ENCODE measurements around the gene PIAS1. TPM values are rescaled to one million over a fixed set of nuclear protein-coding genes. Genes with fewer than 3 reads are reported as not detected.
"Not testable (repeated sequence)": the region's sequence is repeated elsewhere in the genome, so short reads cannot be mapped to it uniquely, and the experiment has no call there.

PIAS1 gene
- 30.8 to 39.1 TPM (median 32.6 TPM) in 3 replicates for total RNA-seq
- long read RNA-seq, full-length matches to known transcripts, result 39 of 44 reads
- long read RNA-seq, partial matches to known transcripts, result 4 of 44 reads
- long read RNA-seq, other reads (novel, unspliced or antisense), result 1 of 44 reads

DNA sequence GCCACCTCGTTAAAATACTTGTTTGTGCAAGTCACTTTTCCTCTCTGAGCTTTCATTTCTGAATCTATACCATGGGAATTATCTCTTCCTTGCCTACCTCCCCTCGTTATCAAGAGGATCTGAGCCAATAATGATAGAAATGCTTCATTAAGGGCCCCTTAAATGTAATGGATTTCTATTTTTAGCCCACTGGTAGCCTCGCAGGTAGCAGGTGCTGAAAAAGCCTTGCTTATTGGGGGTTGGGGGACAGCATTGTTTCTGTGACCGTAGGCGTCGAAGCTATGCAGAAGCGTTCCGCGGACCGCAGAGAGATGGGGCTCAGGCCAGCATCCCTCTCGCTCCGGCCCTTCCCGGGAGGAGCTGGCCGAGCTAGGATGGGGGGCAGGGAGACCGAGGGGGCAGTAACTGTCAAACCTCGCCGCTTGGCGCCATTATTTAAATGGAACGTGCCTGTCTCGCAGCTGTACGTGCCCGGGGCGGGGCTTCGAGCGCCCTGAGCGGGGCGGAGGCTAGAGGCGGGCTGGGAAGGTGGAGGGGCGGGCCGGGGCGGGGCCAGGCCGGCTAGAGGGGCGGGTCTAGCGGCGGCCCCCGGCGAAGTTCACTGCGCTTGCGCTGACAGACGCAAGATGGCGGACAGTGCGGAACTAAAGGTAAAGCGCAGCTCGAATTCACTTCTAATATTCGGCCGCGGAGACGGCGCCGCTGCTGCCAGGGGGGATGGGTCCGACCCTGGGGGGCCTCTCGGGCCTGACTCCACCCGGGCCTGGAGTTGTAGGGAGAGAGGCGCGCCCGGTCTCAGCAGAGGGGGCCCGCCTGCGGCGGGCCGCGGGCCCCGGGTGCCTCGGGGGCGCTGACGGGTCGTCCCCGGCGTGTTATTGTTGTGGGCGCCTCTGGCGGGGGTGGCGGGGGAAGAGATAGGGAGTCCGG, at the start of gene PIAS1:
PIAS1 (plus strand) TSS at position 615 of the 927 bp plus-strand sequence; CDS start at position 627, 12 bp downstream.
- H3K4me3 Mint-ChIP-seq (ENCODE audit: unreplicated experiment), result peak within 1 kb of the TSS; percentile 87
- DNase-seq (ENCODE audit: low spot score), result peak; percentile 97
- peaks cover 35% of the 10 kb centered on the region for H3K4me1 Mint-ChIP-seq (ENCODE audit: low read depth)
- no peaks in the 10 kb centered on the region for H3K9me3 Mint-ChIP-seq (ENCODE audit: low read depth)
- H3K36me3 Mint-ChIP-seq (ENCODE audit: low read depth), result no peaks in the 10 kb centered on the region
- no peaks in the 10 kb centered on the region for H3K27me3 Mint-ChIP-seq (ENCODE audit: low read depth)
- TF ChIP-seq, protein P1, sequence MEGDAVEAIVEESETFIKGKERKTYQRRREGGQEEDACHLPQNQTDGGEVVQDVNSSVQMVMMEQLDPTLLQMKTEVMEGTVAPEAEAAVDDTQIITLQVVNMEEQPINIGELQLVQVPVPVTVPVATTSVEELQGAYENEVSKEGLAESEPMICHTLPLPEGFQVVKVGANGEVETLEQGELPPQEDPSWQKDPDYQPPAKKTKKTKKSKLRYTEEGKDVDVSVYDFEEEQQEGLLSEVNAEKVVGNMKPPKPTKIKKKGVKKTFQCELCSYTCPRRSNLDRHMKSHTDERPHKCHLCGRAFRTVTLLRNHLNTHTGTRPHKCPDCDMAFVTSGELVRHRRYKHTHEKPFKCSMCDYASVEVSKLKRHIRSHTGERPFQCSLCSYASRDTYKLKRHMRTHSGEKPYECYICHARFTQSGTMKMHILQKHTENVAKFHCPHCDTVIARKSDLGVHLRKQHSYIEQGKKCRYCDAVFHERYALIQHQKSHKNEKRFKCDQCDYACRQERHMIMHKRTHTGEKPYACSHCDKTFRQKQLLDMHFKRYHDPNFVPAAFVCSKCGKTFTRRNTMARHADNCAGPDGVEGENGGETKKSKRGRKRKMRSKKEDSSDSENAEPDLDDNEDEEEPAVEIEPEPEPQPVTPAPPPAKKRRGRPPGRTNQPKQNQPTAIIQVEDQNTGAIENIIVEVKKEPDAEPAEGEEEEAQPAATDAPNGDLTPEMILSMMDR (IDR thresholded peaks at IDR 0.05), result peak; percentile 32
- peak within 1 kb of the TSS; percentile 96 for H3K27ac Mint-ChIP-seq (ENCODE audit: unreplicated experiment)

DNA sequence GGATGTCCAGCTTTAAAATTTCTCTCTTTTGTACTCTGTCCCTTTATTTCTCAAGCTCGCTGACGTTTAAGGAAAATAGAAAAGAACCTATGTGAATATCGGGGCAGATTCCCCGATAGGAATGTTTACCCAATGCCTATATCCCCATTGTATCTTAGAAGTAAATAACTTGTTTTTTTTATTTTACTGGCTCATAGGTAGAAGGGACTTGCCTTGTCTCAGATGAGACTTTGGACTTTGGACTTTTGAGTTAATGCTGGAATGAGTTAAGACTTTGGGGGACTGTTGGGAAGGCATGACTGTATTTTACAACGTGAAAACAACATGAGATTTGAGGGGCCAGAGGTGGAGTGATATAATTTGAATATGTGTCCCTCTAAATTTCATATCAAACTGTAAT, 46.5 kb upstream of the PIAS1 start:
- H3K4me3 Mint-ChIP-seq (ENCODE audit: unreplicated experiment); H3K27me3 Mint-ChIP-seq (ENCODE audit: low read depth); H3K36me3 Mint-ChIP-seq (ENCODE audit: low read depth); H3K27ac Mint-ChIP-seq (ENCODE audit: unreplicated experiment); H3K4me1 Mint-ChIP-seq (ENCODE audit: low read depth); DNase-seq (ENCODE audit: low spot score): not testable (repeated sequence)
- H3K9me3 Mint-ChIP-seq (ENCODE audit: low read depth), result peaks cover 16% of the 10 kb centered on the region

DNA sequence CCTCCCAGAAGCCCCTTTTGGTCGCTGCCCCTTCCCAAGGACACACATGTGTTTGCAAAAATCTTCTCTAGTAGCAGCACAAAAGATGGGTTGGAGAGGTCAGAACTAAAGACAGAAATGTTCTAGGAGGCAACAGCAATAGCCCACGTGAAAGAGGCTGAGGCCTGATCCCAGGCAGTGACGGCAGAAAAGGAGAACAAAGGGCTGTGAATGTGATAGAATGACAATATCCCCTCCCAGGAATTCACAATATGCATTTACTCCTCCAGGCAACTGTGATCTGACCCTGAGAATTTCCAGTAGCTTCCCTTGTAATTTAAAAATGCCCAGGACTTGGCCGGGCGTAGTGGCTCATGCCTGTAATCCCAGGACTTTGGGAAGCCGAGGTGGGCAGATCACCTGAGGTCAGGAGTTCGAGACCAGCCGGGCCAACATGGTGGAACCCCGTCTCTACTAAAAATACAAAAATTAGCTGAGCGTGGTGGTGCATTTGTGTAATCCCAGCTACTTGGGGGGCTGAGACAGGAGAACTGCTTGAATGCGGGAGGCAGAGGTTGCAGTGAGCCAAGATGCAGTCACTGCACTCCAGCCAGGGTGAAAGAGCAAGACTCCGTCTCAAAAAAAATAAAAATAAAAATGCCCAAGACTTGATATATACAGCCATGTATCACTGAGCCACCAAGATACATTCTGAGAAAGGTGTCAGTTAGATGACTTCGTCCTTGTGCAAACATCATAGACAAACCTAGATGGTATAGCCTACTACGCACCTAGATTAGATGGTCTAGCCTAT, 43.6 kb upstream of the PIAS1 start:
- Mint-ChIP-seq H3K27me3 (ENCODE audit: low read depth) (peaks cover 6% of the 10 kb centered on the region), H3K36me3 (ENCODE audit: low read depth) (peaks cover 5% of the 10 kb centered on the region), H3K4me1 (ENCODE audit: low read depth) (no peaks in the 10 kb centered on the region), H3K4me3 (ENCODE audit: unreplicated experiment) (no peak overlapping the region), H3K27ac (ENCODE audit: unreplicated experiment) (no peak overlapping the region), H3K9me3 (ENCODE audit: low read depth) (peaks cover 16% of the 10 kb centered on the region)
- DNase-seq (ENCODE audit: low spot score), result no peak
- TF ChIP-seq, protein P1 (IDR thresholded peaks at IDR 0.05), result no peak

DNA sequence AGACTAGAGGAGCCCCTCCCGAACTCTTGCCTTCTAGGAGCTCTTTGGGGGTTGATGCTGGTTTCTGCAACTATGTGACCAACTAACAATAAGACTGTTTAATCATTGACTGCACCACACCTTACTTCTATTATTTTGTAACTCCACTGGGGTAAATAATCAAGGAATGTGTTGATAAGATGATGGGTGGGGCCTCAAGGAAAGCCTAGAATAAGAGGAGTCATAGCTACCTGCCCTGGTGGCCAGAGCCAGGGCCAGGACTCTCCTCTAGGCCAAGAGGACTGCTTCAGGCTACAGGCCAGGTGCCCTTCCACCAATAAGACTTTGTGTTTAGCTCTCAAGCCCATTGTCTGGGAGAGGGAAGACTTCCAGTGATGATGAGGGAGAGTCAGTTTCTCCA, 41.2 kb upstream of the PIAS1 start:
- no peak overlapping the region for H3K4me3 Mint-ChIP-seq (ENCODE audit: unreplicated experiment)
- no peak overlapping the region for H3K27ac Mint-ChIP-seq (ENCODE audit: unreplicated experiment)
- H3K4me1 Mint-ChIP-seq (ENCODE audit: low read depth), result no peaks in the 10 kb centered on the region
- TF ChIP-seq, protein P1 (IDR thresholded peaks at IDR 0.05), result no peak
- H3K9me3 Mint-ChIP-seq (ENCODE audit: low read depth), result peaks cover 2% of the 10 kb centered on the region
- peaks cover 6% of the 10 kb centered on the region for H3K27me3 Mint-ChIP-seq (ENCODE audit: low read depth)
- H3K36me3 Mint-ChIP-seq (ENCODE audit: low read depth), result peaks cover 1% of the 10 kb centered on the region
- DNase-seq (ENCODE audit: low spot score), result no peak

DNA sequence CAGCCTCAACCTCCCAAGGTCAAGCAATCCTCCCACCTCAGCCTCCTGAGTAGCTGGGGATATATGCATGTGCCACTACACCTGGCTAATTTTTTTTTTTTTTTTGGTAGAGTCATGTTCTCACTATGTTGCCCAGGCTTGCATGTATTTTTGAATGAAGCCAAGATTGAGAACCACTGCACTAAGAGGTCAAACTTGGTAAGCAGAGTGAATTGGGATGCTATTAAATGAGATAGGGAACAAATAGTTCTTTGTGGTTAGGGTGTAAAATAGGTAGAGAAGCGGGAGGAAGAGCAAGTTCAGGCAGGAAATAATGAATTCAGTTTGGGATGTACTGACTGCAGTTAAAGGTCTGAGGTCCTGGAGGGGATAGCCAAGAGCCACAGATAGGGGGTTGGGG, 39.9 kb upstream of the PIAS1 start:
- H3K4me3 Mint-ChIP-seq (ENCODE audit: unreplicated experiment), result no peak overlapping the region
- H3K9me3 Mint-ChIP-seq (ENCODE audit: low read depth), result no peaks in the 10 kb centered on the region
- no peaks in the 10 kb centered on the region for H3K36me3 Mint-ChIP-seq (ENCODE audit: low read depth)
- H3K27me3 Mint-ChIP-seq (ENCODE audit: low read depth), result peaks cover 6% of the 10 kb centered on the region
- no peak for DNase-seq (ENCODE audit: low spot score)
- H3K4me1 Mint-ChIP-seq (ENCODE audit: low read depth), result no peaks in the 10 kb centered on the region
- no peak overlapping the region for H3K27ac Mint-ChIP-seq (ENCODE audit: unreplicated experiment)
- TF ChIP-seq, protein P1 (IDR thresholded peaks at IDR 0.05), result no peak

Data from chondrocyte (in vitro differentiated cells).